ENCODE measurements around the gene CTIF.

CTIF gene

GRCh38 chr18:48828691-48829442 lies 290.0 kb downstream of the CTIF start:
- DNase-seq (ENCODE audit: low read depth, low spot score) = no peak
- H3K4me3 ChIP-seq (ENCODE audit: low read depth, low read length) = no peak overlapping the region
- POLR2A ChIA-PET = interaction anchor here (1.6 kb wide), 1 partner anchor 101 kb away, joined by 3 read pairs; no protein-coding TSS in a partner anchor
- TF ChIP-seq, protein P1, sequence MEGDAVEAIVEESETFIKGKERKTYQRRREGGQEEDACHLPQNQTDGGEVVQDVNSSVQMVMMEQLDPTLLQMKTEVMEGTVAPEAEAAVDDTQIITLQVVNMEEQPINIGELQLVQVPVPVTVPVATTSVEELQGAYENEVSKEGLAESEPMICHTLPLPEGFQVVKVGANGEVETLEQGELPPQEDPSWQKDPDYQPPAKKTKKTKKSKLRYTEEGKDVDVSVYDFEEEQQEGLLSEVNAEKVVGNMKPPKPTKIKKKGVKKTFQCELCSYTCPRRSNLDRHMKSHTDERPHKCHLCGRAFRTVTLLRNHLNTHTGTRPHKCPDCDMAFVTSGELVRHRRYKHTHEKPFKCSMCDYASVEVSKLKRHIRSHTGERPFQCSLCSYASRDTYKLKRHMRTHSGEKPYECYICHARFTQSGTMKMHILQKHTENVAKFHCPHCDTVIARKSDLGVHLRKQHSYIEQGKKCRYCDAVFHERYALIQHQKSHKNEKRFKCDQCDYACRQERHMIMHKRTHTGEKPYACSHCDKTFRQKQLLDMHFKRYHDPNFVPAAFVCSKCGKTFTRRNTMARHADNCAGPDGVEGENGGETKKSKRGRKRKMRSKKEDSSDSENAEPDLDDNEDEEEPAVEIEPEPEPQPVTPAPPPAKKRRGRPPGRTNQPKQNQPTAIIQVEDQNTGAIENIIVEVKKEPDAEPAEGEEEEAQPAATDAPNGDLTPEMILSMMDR (IDR thresholded peaks at IDR 0.05; ENCODE audit: insufficient read depth, low read length, missing control alignments) = no peak
- CTCF ChIA-PET = interaction anchor here (1.6 kb wide), 1 partner anchor 43 kb away, joined by 3 read pairs; no protein-coding TSS in a partner anchor

DNA sequence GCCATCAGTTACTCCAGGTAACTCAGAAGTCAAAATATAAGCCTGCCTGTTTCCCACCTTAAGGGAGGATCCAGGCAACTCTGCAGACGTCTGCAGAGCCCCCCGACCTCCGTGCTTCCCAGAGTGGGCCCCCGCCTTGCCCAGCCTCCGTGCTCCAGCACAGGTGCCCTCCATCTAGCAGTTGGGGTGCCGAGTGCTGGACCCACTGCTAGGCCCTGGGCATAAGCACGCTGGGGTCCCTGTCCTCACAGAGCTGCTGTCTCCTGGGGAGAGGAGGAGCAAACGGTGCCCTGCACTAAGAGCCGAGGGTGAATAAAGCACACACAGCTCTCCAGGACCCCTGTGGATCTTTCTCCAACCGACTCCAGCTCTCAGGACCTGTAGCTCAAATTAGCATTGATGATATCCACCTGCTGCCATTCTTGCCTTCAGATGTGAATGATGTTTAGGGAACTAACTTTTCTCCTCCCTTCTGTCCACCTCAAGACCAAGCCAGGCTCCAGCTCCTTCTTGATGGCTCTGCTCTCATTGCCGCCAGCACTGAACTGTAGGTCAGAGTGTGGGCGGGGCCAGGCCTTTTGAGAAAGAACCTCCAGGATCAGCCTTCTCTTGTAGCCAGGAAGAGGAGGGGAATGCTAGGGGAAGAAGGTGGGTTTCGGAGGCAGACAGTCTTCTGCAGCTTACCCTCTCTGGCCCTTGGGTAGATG lies 290.8 kb downstream of the CTIF start:
- CTCF ChIA-PET = no interaction called here
- no peak for DNase-seq (ENCODE audit: low read depth, low spot score)
- no peak overlapping the region for H3K4me3 ChIP-seq (ENCODE audit: low read depth, low read length)
- TF ChIP-seq, protein P1 (IDR thresholded peaks at IDR 0.05; ENCODE audit: insufficient read depth, low read length, missing control alignments) = no peak
- POLR2A ChIA-PET = no interaction called here

DNA sequence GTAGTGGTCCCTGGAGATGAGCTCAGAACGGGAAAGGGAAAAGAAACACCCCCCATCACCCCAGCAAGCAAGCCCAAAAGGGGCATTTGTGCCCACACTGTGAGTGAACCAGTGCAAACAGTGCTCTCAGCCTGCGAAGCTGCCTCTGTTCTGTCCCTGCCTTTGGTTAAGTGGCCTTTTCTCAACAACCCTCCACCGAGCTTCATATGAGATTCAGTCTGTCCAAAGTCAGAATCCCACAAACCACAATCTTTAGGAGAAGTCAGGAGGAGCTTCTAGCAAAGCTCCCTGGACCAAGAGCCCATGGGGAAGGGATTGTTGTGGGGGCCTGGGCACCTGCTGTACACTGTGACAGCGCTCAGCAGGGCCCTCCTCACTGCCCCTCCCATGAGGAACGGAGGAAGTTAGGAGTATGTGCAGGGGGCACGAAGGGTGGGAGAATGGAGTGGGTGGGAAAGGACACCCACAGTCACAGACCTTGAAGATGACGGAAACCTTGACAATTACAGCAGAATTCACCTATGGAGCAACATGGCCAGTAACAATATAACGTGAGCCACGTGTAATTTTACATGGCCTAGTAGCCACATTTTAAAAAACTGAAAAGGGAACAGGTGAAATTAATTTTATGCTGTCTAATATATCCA lies 292.4 kb downstream of the CTIF start:
- TF ChIP-seq, protein P1 (IDR thresholded peaks at IDR 0.05; ENCODE audit: insufficient read depth, low read length, missing control alignments) = no peak
- CTCF ChIA-PET = interaction anchor here (1.3 to 1.4 kb wide), 2 partner anchors 37 to 115 kb away, joined by 3 to 5 read pairs; no protein-coding TSS in a partner anchor
- DNase-seq (ENCODE audit: low read depth, low spot score) = no peak
- POLR2A ChIA-PET = no interaction called here
- H3K4me3 ChIP-seq (ENCODE audit: low read depth, low read length) = no peak overlapping the region

DNA sequence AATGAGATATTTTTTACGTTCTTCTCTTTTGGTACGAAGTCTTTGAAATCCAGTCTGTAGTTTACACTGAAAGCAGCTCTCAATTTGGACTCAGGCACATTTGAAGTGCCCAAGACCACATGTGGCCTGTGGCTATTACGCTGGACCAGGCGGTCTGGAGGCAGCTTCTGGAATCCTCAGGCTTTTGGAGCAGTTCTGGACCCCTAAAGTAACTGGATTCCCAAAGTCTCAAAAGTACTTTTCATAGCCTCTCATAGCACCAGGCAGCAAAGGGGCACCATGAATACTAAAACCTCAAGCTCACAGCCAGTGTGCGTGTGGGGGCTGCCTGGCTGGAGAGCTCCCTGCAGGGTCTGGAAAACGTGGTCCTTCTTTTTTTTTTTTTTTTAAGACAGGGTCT lies 293.0 kb downstream of the CTIF start:
- POLR2A ChIA-PET = interaction anchor here (1.4 to 1.6 kb wide), 2 partner anchors 102 to 110 kb away, joined by 3 to 5 read pairs; no protein-coding TSS in a partner anchor
- TF ChIP-seq, protein P1 (IDR thresholded peaks at IDR 0.05; ENCODE audit: insufficient read depth, low read length, missing control alignments) = no peak
- CTCF ChIA-PET = interaction anchor here (1.2 to 1.4 kb wide), 4 partner anchors 11 to 406 kb away, joined by 3 to 5 read pairs (median 3); no protein-coding TSS in a partner anchor

GRCh38 chr18:48832938-48833700 lies 294.3 kb downstream of the CTIF start:
- TF ChIP-seq, protein P1 (IDR thresholded peaks at IDR 0.05; ENCODE audit: insufficient read depth, low read length, missing control alignments) = no peak
- POLR2A ChIA-PET = interaction anchor here (0.9 to 1.6 kb wide), 6 partner anchors 36 to 164 kb away, joined by 3 to 5 read pairs (median 4); no protein-coding TSS in a partner anchor
- H3K4me3 ChIP-seq (ENCODE audit: low read depth, low read length) = no peak overlapping the region

More for the DNA sequence above, 293.0 kb downstream of the CTIF start:
- H3K4me3 ChIP-seq (ENCODE audit: low read depth, low read length) = no peak overlapping the region
- no peak for DNase-seq (ENCODE audit: low read depth, low spot score)

More at GRCh38 chr18:48832938-48833700, 294.3 kb downstream of the CTIF start:
- CTCF ChIA-PET = interaction anchor here (1.0 to 1.4 kb wide), 4 partner anchors 13 to 405 kb away, joined by 3 to 4 read pairs (median 3); no protein-coding TSS in a partner anchor
- DNase-seq (ENCODE audit: low read depth, low spot score) = no peak
